H1 (cell line): ENCODE data around the gene CENPA. TPM values are rescaled to one million over a fixed set of nuclear protein-coding genes. Genes with fewer than 3 reads are reported as not detected.

ENCODE experiments used
- ASH2L ChIP-seq: fragments of 200-600, 300-600 bp; sonication (generic); IDR thresholded peaks from one replicate; pipeline ENCODE4 v1.7.1; 2017; ENCODE audit warnings: low read length
- BACH1 ChIP-seq: IDR thresholded peaks from 2 replicates; pipeline ENCODE4 v1.6.1; 2012; ENCODE audit warnings: low read length, improper control_type of control experiment
- EP300 ChIP-seq, 2 experiments: IDR thresholded peaks; 1 replicate in 1 of 2; 2 replicates in 1 of 2; pipeline ENCODE4 v1.6.1; 2011 to 2012; ENCODE audit warnings: low read depth in 2 of 2, low read length in 2 of 2, mild to moderate bottlenecking in 2 of 2, borderline replicate concordance in 1 of 2, inconsistent platforms in 1 of 2, moderate library complexity in 1 of 2
- ZNF274 ChIP-seq: IDR thresholded peaks from 2 replicates; pipeline ENCODE4 v1.7.0; 2012; ENCODE audit warnings: low read length, borderline replicate concordance; ENCODE audit errors: extremely low read depth
- polyA plus RNA-seq, 7 experiments: library from polyadenylated mRNA; depleted of rRNA in 3 of 7; stranded (reverse) in 5 of 7; unstranded in 2 of 7; fragments of >200 nt in 5 of 7; fragments of 200-250 nt in 2 of 7; gene quantifications; 1 replicate in 5 of 7; 2 replicates in 1 of 7; 4 replicates in 1 of 7; pipeline versions ENCODE4 v1.2.1 to v1.2.3, GENCODE V29; 2011 to 2013; ENCODE audit warnings: missing spikeins in 2 of 7, mixed read lengths in 2 of 7
- total RNA-seq: library from RNA; stranded (reverse); fragmentation: NEBNext Ultra II Directional; extraction: Animal tissue kit (Norgen Biotek cat#: 25700); gene quantifications from 2 replicates; pipeline ENCODE4 v1.2.1, GENCODE V29; 2021
- TF ChIP-seq, protein P1 (sequence below), 3 experiments: IDR thresholded peaks; 1 replicate in 2 of 3; 2 replicates in 1 of 3; pipeline versions ENCODE4 v1.5.1 to v1.6.1; 2011; ENCODE audit warnings: low read length in 3 of 3, mild to moderate bottlenecking in 3 of 3, inconsistent platforms in 2 of 3, low read depth in 1 of 3, moderate library complexity in 1 of 3; ENCODE audit not compliant: insufficient read depth in 1 of 3; ENCODE audit errors: control extremely low read depth in 1 of 3
- TF ChIP-seq, protein P2 (sequence below): IDR thresholded peaks from 2 replicates; pipeline ENCODE4 v1.6.1; 2012; ENCODE audit warnings: inconsistent platforms

Gene CENPA
- total and polyA plus RNA-seq, 2 of the 8 experiments (the other 6 are each of a cell fraction or from before 2014, with no cell fraction given): 19.4 to 30.9 TPM

DNA sequence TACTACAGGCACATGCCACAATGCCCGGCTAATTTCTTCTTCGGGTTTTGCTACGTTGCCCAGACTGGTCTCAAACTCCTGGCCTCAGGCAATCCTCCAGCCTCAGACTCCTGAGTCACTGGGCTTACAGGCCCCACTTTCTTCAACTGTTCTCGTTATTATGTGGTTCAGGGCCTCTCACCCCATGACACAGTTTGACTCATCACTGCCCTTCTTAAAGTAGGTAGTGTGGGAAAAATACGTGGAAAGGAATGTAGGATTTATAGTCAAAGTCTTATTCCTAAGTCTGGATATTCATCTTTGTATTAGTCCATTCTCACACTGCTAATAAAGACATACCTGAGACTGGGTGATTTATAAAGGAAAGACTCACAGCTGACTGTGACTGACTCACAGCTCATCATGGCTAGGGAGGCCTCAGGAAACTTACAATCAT is 19.4 kb downstream of the CENPA start (continued):
- TF ChIP-seq, protein P1, sequence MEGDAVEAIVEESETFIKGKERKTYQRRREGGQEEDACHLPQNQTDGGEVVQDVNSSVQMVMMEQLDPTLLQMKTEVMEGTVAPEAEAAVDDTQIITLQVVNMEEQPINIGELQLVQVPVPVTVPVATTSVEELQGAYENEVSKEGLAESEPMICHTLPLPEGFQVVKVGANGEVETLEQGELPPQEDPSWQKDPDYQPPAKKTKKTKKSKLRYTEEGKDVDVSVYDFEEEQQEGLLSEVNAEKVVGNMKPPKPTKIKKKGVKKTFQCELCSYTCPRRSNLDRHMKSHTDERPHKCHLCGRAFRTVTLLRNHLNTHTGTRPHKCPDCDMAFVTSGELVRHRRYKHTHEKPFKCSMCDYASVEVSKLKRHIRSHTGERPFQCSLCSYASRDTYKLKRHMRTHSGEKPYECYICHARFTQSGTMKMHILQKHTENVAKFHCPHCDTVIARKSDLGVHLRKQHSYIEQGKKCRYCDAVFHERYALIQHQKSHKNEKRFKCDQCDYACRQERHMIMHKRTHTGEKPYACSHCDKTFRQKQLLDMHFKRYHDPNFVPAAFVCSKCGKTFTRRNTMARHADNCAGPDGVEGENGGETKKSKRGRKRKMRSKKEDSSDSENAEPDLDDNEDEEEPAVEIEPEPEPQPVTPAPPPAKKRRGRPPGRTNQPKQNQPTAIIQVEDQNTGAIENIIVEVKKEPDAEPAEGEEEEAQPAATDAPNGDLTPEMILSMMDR (IDR thresholded peaks at IDR 0.05; ENCODE audit: control extremely low read depth in 1 of 3, insufficient read depth in 1 of 3, low read depth in 1 of 3, low read length in 3 of 3): no peak
- TF ChIP-seq BACH1: no peak
- TF ChIP-seq EP300 (IDR thresholded peaks at IDR 0.05; ENCODE audit: borderline replicate concordance in 1 of 2, low read depth in 2 of 2, low read length in 2 of 2): no peak
- no peak for TF ChIP-seq ZNF274
- no peak for TF ChIP-seq ASH2L
- TF ChIP-seq, protein P2, sequence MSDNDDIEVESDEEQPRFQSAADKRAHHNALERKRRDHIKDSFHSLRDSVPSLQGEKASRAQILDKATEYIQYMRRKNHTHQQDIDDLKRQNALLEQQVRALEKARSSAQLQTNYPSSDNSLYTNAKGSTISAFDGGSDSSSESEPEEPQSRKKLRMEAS: no peak
